Measurements from ENCODE around the gene KRTAP10-7.

Gene KRTAP10-7

DNA sequence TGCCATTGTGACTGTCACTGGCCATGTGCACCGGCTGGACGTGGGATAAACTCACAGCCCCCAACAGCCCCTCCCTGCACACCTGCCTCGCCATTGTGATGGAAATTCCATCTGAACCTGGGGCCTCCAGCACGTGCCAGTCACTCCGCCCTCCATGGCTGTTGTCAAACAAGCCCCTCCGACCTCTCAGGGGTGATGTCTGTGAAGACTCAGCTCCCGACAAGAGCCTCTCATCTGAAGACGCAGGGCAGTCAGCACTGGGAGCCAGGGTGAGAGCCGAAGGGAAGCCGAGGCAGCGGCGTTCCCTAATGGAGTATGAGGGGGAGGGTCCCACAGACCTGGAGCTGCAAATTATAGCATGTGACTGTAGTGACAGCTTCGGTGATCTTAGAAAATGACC, 47.7 kb upstream of the KRTAP10-7 start:
- TF ChIP-seq, protein P1, sequence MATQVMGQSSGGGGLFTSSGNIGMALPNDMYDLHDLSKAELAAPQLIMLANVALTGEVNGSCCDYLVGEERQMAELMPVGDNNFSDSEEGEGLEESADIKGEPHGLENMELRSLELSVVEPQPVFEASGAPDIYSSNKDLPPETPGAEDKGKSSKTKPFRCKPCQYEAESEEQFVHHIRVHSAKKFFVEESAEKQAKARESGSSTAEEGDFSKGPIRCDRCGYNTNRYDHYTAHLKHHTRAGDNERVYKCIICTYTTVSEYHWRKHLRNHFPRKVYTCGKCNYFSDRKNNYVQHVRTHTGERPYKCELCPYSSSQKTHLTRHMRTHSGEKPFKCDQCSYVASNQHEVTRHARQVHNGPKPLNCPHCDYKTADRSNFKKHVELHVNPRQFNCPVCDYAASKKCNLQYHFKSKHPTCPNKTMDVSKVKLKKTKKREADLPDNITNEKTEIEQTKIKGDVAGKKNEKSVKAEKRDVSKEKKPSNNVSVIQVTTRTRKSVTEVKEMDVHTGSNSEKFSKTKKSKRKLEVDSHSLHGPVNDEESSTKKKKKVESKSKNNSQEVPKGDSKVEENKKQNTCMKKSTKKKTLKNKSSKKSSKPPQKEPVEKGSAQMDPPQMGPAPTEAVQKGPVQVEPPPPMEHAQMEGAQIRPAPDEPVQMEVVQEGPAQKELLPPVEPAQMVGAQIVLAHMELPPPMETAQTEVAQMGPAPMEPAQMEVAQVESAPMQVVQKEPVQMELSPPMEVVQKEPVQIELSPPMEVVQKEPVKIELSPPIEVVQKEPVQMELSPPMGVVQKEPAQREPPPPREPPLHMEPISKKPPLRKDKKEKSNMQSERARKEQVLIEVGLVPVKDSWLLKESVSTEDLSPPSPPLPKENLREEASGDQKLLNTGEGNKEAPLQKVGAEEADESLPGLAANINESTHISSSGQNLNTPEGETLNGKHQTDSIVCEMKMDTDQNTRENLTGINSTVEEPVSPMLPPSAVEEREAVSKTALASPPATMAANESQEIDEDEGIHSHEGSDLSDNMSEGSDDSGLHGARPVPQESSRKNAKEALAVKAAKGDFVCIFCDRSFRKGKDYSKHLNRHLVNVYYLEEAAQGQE (IDR thresholded peaks at IDR 0.05; ENCODE audit: insufficient read depth in 1 of 2, low read depth in 2 of 2, low read length in 2 of 2): no peak
- TF ChIP-seq TAF1 (IDR thresholded peaks at IDR 0.05; ENCODE audit: borderline replicate concordance, insufficient read depth, low read length) (no peak), SIN3A (IDR thresholded peaks at IDR 0.05; ENCODE audit: borderline replicate concordance, insufficient read depth, low read length) (no peak), POLR2AphosphoS5 (IDR thresholded peaks at IDR 0.05; ENCODE audit: low read depth, low read length) (no peak), FOXP2 (optimal IDR thresholded peaks at IDR 0.05; ENCODE audit: borderline replicate concordance, extremely low read depth, extremely low read length, insufficient read depth) (no peak)

DNA sequence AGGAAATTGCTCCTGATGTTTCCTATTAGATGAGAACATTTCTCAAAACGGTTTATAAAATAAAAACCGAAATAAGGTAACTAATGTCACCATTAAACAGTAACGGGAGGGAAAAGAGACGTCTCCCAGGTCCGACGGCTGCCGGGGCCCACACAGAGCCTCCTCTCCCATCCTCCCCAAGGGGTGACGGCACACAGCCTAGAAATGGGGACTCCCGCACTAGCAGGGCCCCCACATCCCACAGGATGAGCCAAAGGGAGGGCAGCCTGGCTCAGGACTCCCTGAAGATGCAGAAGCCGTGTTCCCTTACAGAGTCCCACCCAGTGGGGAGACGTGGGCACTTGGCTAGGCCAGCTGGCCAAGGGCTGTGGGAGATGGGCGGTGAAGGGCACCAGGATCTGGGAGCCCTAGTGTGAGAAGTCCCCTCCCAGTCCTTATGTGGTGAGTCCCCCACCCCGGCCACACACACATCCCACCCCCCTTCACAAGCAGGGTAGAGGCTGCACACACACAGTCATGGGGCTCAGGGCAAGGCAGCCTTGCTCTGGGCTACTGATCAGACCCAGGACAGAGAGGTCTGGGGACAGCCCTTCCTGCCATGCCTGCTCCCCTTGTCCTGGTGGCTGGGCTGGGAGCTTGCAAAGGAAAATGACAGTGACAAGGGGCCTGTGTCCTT, 45.1 kb upstream of the KRTAP10-7 start:
- no peak for TF ChIP-seq FOXP2 (optimal IDR thresholded peaks at IDR 0.05; ENCODE audit: borderline replicate concordance, extremely low read depth, extremely low read length, insufficient read depth)
- TF ChIP-seq SIN3A (IDR thresholded peaks at IDR 0.05; ENCODE audit: borderline replicate concordance, insufficient read depth, low read length): no peak
- no peak for TF ChIP-seq TAF1 (IDR thresholded peaks at IDR 0.05; ENCODE audit: borderline replicate concordance, insufficient read depth, low read length)
- TF ChIP-seq, protein P1 (IDR thresholded peaks at IDR 0.05; ENCODE audit: insufficient read depth in 1 of 2, low read depth in 2 of 2, low read length in 2 of 2): no peak
- TF ChIP-seq POLR2AphosphoS5 (IDR thresholded peaks at IDR 0.05; ENCODE audit: low read depth, low read length): no peak

DNA sequence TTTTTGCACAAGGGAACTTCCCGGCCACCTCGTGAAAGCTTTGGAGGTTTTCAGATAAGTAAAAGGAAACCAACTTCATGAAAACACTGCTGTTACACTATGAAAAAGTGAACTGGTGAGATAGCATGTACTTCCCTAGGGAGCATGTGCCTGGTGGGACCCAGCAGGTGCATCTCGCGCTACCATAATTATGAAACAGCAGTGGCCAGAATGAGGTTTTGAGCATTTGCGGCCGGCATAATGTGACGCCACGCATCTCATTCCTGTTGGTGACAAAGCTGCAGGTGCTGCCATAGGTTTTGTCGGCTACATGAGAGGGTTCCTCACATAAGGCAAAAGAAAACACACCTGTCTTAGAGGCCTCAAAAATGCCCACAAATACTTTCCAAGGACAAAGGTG, 43.5 kb upstream of the KRTAP10-7 start:
- TF ChIP-seq FOXP2 (optimal IDR thresholded peaks at IDR 0.05; ENCODE audit: borderline replicate concordance, extremely low read depth, extremely low read length, insufficient read depth): no peak
- no peak for TF ChIP-seq SIN3A (IDR thresholded peaks at IDR 0.05; ENCODE audit: borderline replicate concordance, insufficient read depth, low read length)
- no peak for TF ChIP-seq TAF1 (IDR thresholded peaks at IDR 0.05; ENCODE audit: borderline replicate concordance, insufficient read depth, low read length)
- TF ChIP-seq, protein P1 (IDR thresholded peaks at IDR 0.05; ENCODE audit: insufficient read depth in 1 of 2, low read depth in 2 of 2, low read length in 2 of 2): no peak

DNA sequence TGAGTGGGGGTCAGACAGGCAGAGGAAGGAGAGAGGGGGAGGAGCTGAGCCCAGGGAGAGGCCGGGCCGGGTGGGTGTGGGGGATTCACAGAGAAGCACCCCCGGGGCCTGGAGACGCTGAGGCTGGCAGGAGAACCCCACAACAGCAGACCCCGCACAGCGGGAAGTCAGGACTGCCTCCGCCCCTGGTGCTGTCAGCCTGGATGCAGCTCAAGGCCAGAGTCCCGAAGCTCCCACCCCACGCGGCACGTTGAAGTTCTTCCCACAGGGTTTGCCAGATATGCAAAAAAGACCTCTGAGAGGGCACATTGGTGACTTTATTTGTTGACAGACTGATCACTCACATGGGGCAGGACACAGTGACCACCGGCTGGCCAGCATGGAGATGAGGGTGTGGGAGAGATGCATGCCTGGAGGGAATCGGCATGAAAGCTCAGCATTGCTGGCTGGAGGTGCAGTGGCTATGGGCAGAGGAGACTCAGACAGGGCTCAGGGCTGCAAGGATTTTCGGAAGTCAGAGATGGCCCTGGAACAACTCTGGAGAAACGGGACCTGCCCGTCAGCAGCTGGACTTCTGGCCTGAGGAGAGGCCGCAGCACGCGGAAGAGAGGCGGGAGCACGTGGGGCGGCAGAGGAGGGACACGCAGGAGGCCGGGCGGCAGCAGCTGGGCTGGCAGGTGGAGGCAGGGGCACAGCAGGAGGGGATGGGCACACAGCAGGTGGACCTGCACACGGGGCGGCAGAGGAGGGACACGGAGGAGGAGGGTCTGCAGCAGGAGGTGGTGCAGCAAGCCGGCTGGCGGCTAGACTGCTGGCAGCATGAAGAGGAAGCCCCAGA, 42.7 kb upstream of the KRTAP10-7 start:
- TF ChIP-seq, protein P1 (IDR thresholded peaks at IDR 0.05; ENCODE audit: insufficient read depth in 1 of 2, low read depth in 2 of 2, low read length in 2 of 2): no peak
- TF ChIP-seq TAF1 (IDR thresholded peaks at IDR 0.05; ENCODE audit: borderline replicate concordance, insufficient read depth, low read length): no peak
- no peak for TF ChIP-seq SIN3A (IDR thresholded peaks at IDR 0.05; ENCODE audit: borderline replicate concordance, insufficient read depth, low read length)
- TF ChIP-seq POLR2AphosphoS5 (IDR thresholded peaks at IDR 0.05; ENCODE audit: low read depth, low read length): no peak
- TF ChIP-seq FOXP2 (optimal IDR thresholded peaks at IDR 0.05; ENCODE audit: borderline replicate concordance, extremely low read depth, extremely low read length, insufficient read depth): no peak

Measured in PFSK-1 (cell line).